Breast epithelium (tissue), 4 donors: Measurements from ENCODE around the gene ZNF438. TPM values are rescaled to one million over a fixed set of nuclear protein-coding genes. Genes with fewer than 3 reads are reported as not detected.
A peak's percentile ranks its signal among the peaks of the same experiment; 100 is the strongest.

ENCODE experiments used
- DNase-seq, 2 donors: peaks; one replicate each; pipeline ENCODE4 v3.0.0-alpha.2; 2019; ENCODE audit warnings: low spot score in 2 of 2
- H3K27ac ChIP-seq, 2 donors: fragments of 200-600 bp; sonication (generic) in 1 of 2; one replicate each; pipeline ENCODE4 v1.5.1; 2016 to 2019; ENCODE audit warnings: mild to moderate bottlenecking in 1 of 2
- H3K27me3 ChIP-seq, 2 donors: fragments of 200-600 bp; sonication (generic) in 1 of 2; one replicate each; pipeline versions ENCODE4 v1.5.1 to v1.6.0; 2017 to 2019; ENCODE audit warnings: control low read depth in 1 of 2, mild to moderate bottlenecking in 1 of 2
- H3K36me3 ChIP-seq: fragments of 200-600 bp; one replicate; pipeline ENCODE4 v1.5.1; 2019
- H3K4me1 ChIP-seq, 2 donors: fragments of 200-600 bp; sonication (generic); one replicate each; pipeline ENCODE4 v1.5.1; 2016 to 2019; ENCODE audit warnings: control low read depth in 1 of 2
- H3K4me3 ChIP-seq, 3 donors: fragments of 200-600 bp; sonication (generic); 1 replicate in 2 of 3; 2 replicates in 1 of 3; pipeline ENCODE4 v1.5.1; 2016 to 2019; ENCODE audit warnings: mild to moderate bottlenecking in 3 of 3, moderate library complexity in 2 of 3
- H3K9me3 ChIP-seq, 2 donors: fragments of 200-600 bp; sonication (generic) in 1 of 2; one replicate each; pipeline ENCODE4 v1.5.1; 2016 to 2019; ENCODE audit warnings: control low read depth in 1 of 2
- CTCF ChIP-seq, 3 donors: fragments of 450-650 bp; IDR thresholded peaks; one replicate each; pipeline ENCODE4 v1.5.1; 2016 to 2017; ENCODE audit warnings: antibody characterized with exemption in 3 of 3, mild to moderate bottlenecking in 3 of 3, moderate library complexity in 3 of 3
- POLR2A ChIP-seq: fragments of 450-650 bp; IDR thresholded peaks from one replicate; pipeline ENCODE4 v1.6.1; 2016; ENCODE audit warnings: antibody characterized with exemption, mild to moderate bottlenecking, moderate library complexity
- POLR2AphosphoS5 ChIP-seq, 3 donors: sonication (generic); formaldehyde crosslinking; IDR thresholded peaks; one replicate each; pipeline ENCODE4 v1.6.1; 2017; ENCODE audit warnings: antibody characterized with exemption in 3 of 3
- intact Hi-C: fragments of 100-400 bp; cut with DNase I; formaldehyde crosslinking; loops from one replicate; pipeline ENCODE4 v1.15.1; 2023; ENCODE audit warnings: low total_unique reads
- total RNA-seq, 3 donors: library from RNA; depleted of rRNA; stranded (reverse); fragments of >200 nt; gene quantifications; one replicate each; pipeline ENCODE4 v1.1.0, GENCODE V29; 2016

The ZNF438 gene
- total RNA-seq, 3 donors from 2014 or later = 8.8 to 34.6 (median 10.0) TPM

DNA sequence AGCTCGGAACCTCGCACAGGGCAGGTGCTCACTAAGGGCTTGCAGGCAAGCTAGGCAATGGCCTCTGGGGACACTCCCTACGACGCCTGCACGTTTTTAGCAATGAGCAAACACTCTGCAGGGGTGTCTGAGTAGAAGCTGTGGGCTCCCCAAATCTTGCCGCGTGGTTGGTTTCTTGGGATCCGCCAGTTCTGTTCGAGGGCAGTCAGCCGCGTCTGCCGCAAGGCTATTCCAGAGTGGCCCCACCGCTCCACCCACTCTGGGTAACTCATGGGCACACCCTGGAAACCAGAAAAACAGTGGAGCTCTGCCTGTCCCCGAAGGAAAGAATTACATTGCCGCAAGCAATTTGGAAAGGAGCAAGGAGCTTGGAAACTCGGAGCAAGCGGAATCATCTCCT, 212.8 kb downstream of the ZNF438 start:
- intact Hi-C loops = loop anchor here (2.0 kb wide), 1 partner anchor 52 kb away; no protein-coding TSS in a partner anchor
- peaks cover 0 to 3% of the 10 kb centered on the region in 2 donors for H3K27me3 ChIP-seq
- TF ChIP-seq POLR2A = no peak
- TF ChIP-seq POLR2AphosphoS5 (IDR thresholded peaks at IDR 0.05) = no peak
- TF ChIP-seq CTCF (IDR thresholded peaks at IDR 0.05) = no peak
- H3K4me1 ChIP-seq = no peaks in the 10 kb centered on the region
- H3K4me3 ChIP-seq = peak overlapping the region in 1 of 3 donors; percentile 29
- no peaks in the 10 kb centered on the region for H3K9me3 ChIP-seq
- H3K36me3 ChIP-seq = no peaks in the 10 kb centered on the region
- DNase-seq = no peak
- H3K27ac ChIP-seq = peak overlapping the region in 1 of 2 donors; percentile 61

- TF ChIP-seq POLR2AphosphoS5 (IDR thresholded peaks at IDR 0.05) = no peak
- Histone ChIP-seq H3K4me1 (no peaks in the 10 kb centered on the region), H3K9me3 (no peaks in the 10 kb centered on the region), H3K36me3 (no peaks in the 10 kb centered on the region), H3K4me3 (no peak overlapping the region), H3K27ac (peak overlapping the region in 1 of 2 donors; percentile 61), H3K27me3 (peaks cover 0 to 3% of the 10 kb centered on the region in 2 donors)
- DNase-seq = no peak
- intact Hi-C loops = loop anchor here (2.0 kb wide), 1 partner anchor 53 kb away; no protein-coding TSS in a partner anchor
Observed at GRCh38 chr10:30818010-30818660, 213.5 kb downstream of the ZNF438 start.

GRCh38 chr10:30817541-30817940, 214.1 kb downstream of the ZNF438 start:
- intact Hi-C loops = no loop called here

GRCh38 chr10:30816820-30817171, 214.9 kb downstream of the ZNF438 start:
- DNase-seq = no peak
- intact Hi-C loops = no loop called here
- peaks cover 0 to 3% of the 10 kb centered on the region in 2 donors for H3K27me3 ChIP-seq
- no peak overlapping the region for H3K27ac ChIP-seq
- H3K36me3 ChIP-seq = no peaks in the 10 kb centered on the region
- no peaks in the 10 kb centered on the region for H3K9me3 ChIP-seq
- H3K4me3 ChIP-seq = no peak overlapping the region
- TF ChIP-seq POLR2A (no peak), POLR2AphosphoS5 (IDR thresholded peaks at IDR 0.05) (no peak), CTCF (IDR thresholded peaks at IDR 0.05) (no peak)
- no peaks in the 10 kb centered on the region for H3K4me1 ChIP-seq

More at GRCh38 chr10:30817541-30817940, 214.1 kb downstream of the ZNF438 start:
- Histone ChIP-seq H3K27ac (no peak overlapping the region), H3K9me3 (no peaks in the 10 kb centered on the region), H3K36me3 (no peaks in the 10 kb centered on the region), H3K4me3 (no peak overlapping the region), H3K4me1 (no peaks in the 10 kb centered on the region), H3K27me3 (peaks cover 0 to 3% of the 10 kb centered on the region in 2 donors)
- no peak for TF ChIP-seq POLR2A
- no peak for TF ChIP-seq POLR2AphosphoS5 (IDR thresholded peaks at IDR 0.05)
- TF ChIP-seq CTCF (IDR thresholded peaks at IDR 0.05) = no peak
- DNase-seq = no peak

GRCh38 chr10:30816159-30816819, 215.4 kb downstream of the ZNF438 start:
- H3K27ac ChIP-seq = no peak overlapping the region

More at GRCh38 chr10:30816159-30816819, 215.4 kb downstream of the ZNF438 start:
- Histone ChIP-seq H3K36me3 (no peaks in the 10 kb centered on the region), H3K9me3 (no peaks in the 10 kb centered on the region), H3K4me3 (no peak overlapping the region), H3K4me1 (no peaks in the 10 kb centered on the region), H3K27me3 (peaks cover 0 to 3% of the 10 kb centered on the region in 2 donors)
- TF ChIP-seq CTCF (IDR thresholded peaks at IDR 0.05) = no peak
- DNase-seq = no peak
- intact Hi-C loops = no loop called here
